OCI-LY7 (cell line): ENCODE results near the gene PARL. TPM values are rescaled to one million over a fixed set of nuclear protein-coding genes. Genes with fewer than 3 reads are reported as not detected.

Experiments
- BruUV-seq: library from RNA; stranded (reverse); fragments of 400-500 nt; replicated peaks from 2 replicates; lab custom pipeline; 2021; lab: Mats Ljungman, UMichigan
- CTCF ChIA-PET: fragments of 300-600 bp; sonication (Branson Sonifier 250); formaldehyde crosslinking; loops from one replicate; lab custom pipeline; 2022; ENCODE audit warnings: antibody characterized with exemption; ENCODE audit not compliant: unreplicated experiment; lab: Charles Lee
- POLR2A ChIA-PET: fragments of 300-600 bp; sonication (Branson Sonifier 250); formaldehyde crosslinking; loops from one replicate; lab custom pipeline; 2022; ENCODE audit warnings: antibody characterized with exemption; lab: Charles Lee
- DNase-seq: peaks from one replicate; pipeline ENCODE4 v3.0.0-alpha.2; 2015; ENCODE audit warnings: low spot score
- H2AFZ ChIP-seq: fragments of 200-600 bp; sonication (generic), shearing (Covaris generic); 2 replicates; pipeline ENCODE4 v1.6.1; 2014; ENCODE audit warnings: mild to moderate bottlenecking, antibody characterized with exemption, low read length, moderate library complexity
- H3K27ac ChIP-seq: fragments of 200-600 bp; sonication (generic); 2 replicates; pipeline ENCODE4 v1.5.1; 2014; ENCODE audit warnings: mixed run types, low read depth, mild to moderate bottlenecking, moderate library complexity, low read length, inconsistent platforms; ENCODE audit not compliant: poor library complexity, severe bottlenecking
- H3K36me3 ChIP-seq: fragments of 200-600 bp; sonication (generic); 2 replicates; pipeline ENCODE4 v1.6.1; 2014; ENCODE audit warnings: mild to moderate bottlenecking, antibody characterized with exemption, low read length, moderate library complexity, mixed read lengths; ENCODE audit not compliant: insufficient read depth
- H3K4me1 ChIP-seq: fragments of 200-600 bp; sonication (generic); 2 replicates; pipeline ENCODE4 v1.5.1; 2014; ENCODE audit warnings: mild to moderate bottlenecking, low read length; ENCODE audit not compliant: insufficient read depth, poor library complexity, severe bottlenecking
- H3K4me2 ChIP-seq: fragments of 200-600 bp; sonication (generic); 2 replicates; pipeline ENCODE4 v1.6.1; 2014; ENCODE audit warnings: mild to moderate bottlenecking, low read length
- H3K4me3 ChIP-seq: fragments of 200-600 bp; sonication (generic); 2 replicates; pipeline ENCODE4 v1.5.1; 2014; ENCODE audit warnings: mild to moderate bottlenecking, low read depth, low read length; ENCODE audit not compliant: poor library complexity, severe bottlenecking
- H3K79me2 ChIP-seq: fragments of 200-600 bp; sonication (generic); 2 replicates; pipeline ENCODE4 v1.6.1; 2016; ENCODE audit warnings: low read depth, mild to moderate bottlenecking, low read length, moderate library complexity, mixed read lengths; ENCODE audit not compliant: insufficient read depth
- H3K9me2 ChIP-seq: fragments of 200-600 bp; sonication (generic); 2 replicates; pipeline ENCODE4 v1.6.1; 2016; ENCODE audit warnings: mild to moderate bottlenecking, low read length, mixed read lengths; ENCODE audit not compliant: insufficient read depth
- H3K9me3 ChIP-seq: fragments of 200-600 bp; sonication (generic); 2 replicates; pipeline ENCODE4 v1.6.1; 2014; ENCODE audit warnings: mild to moderate bottlenecking, mixed run types, low read length, mixed read lengths
- H4K20me1 ChIP-seq: fragments of 200-600 bp; sonication (generic); 2 replicates; pipeline ENCODE4 v1.6.1; 2014; ENCODE audit warnings: mild to moderate bottlenecking, antibody characterized with exemption, low read length, moderate library complexity, mixed read lengths; ENCODE audit not compliant: insufficient read depth
- CTCF ChIP-seq: fragments of 200-600 bp; sonication (generic); conservative IDR thresholded peaks from 2 replicates; pipeline ENCODE4 v1.5.1; 2014; ENCODE audit warnings: mild to moderate bottlenecking, antibody characterized with exemption, low read length, moderate library complexity, mixed read lengths
- EZH2phosphoT487 ChIP-seq: fragments of 200-600 bp; sonication (generic); IDR thresholded peaks from 2 replicates; pipeline ENCODE4 v1.6.1; 2018; ENCODE audit warnings: low read depth, borderline replicate concordance, mild to moderate bottlenecking, mixed run types, antibody characterized with exemption, low read length, moderate library complexity, mixed read lengths
- intact Hi-C: fragments of 100-400 bp; cut with micrococcal nuclease; formaldehyde crosslinking; loops from one replicate; pipeline ENCODE4 v1.10.0; 2022; ENCODE audit not compliant: unreplicated experiment
- total RNA-seq, 2 experiments: library from RNA; depleted of rRNA in 1 of 2; stranded (reverse); fragments of >200 nt in 1 of 2; shearing (Covaris generic) in 1 of 2; gene quantifications; 2 replicates each; pipeline ENCODE4 v1.2.3, GENCODE V29; 2014 to 2022

The PARL gene
- total RNA-seq, 2 experiments from 2014 or later, result 43.5 to 69.3 TPM

GRCh38 chr3:183823963-183824362 is 60.7 kb downstream of the PARL start:
- peak overlapping the region; percentile 56; the same call in 1 of the 2 replicates for H3K4me2 ChIP-seq
- no peaks in the 10 kb centered on the region for H3K9me2 ChIP-seq
- no peak overlapping the region for H3K4me3 ChIP-seq
- no peak for TF ChIP-seq EZH2phosphoT487
- 0 out of 2 replicates have a peak, but pooled peaks have one; percentile 45 for TF ChIP-seq CTCF
- intact Hi-C loops, result no loop called here
- POLR2A ChIA-PET, result no interaction called here
- BruUV-seq, result no TSS peak
- H2AFZ ChIP-seq, result no peak overlapping the region
- H3K27ac ChIP-seq, result no peak overlapping the region
- peaks cover 14% of the 10 kb centered on the region for H3K4me1 ChIP-seq
- no peaks in the 10 kb centered on the region for H3K79me2 ChIP-seq
- no peak for DNase-seq
- no peaks in the 10 kb centered on the region for H4K20me1 ChIP-seq
- H3K9me3 ChIP-seq, result no peaks in the 10 kb centered on the region
- no peaks in the 10 kb centered on the region for H3K36me3 ChIP-seq
- CTCF ChIA-PET, result no interaction called here

- no peaks in the 10 kb centered on the region for H3K36me3 ChIP-seq
- intact Hi-C loops, result no loop called here
- no peak overlapping the region for H2AFZ ChIP-seq
- no peak overlapping the region for H3K4me2 ChIP-seq
- TF ChIP-seq EZH2phosphoT487 (no peak), CTCF (no peak)
- no peaks in the 10 kb centered on the region for H4K20me1 ChIP-seq
- BruUV-seq, result no TSS peak
- H3K27ac ChIP-seq, result no peak overlapping the region
- H3K79me2 ChIP-seq, result no peaks in the 10 kb centered on the region
- H3K9me3 ChIP-seq, result no peaks in the 10 kb centered on the region
- no peak overlapping the region for H3K4me3 ChIP-seq
- no peaks in the 10 kb centered on the region for H3K9me2 ChIP-seq
- ChIA-PET CTCF (interaction anchor here (0.9 kb wide), 1 partner anchor 62 kb away, joined by 3 read pairs; the partner anchor contains the start of gene PARL), POLR2A (interaction anchor here (0.5 to 1.6 kb wide), 5 partner anchors 9 to 392 kb away, joined by 3 to 9 read pairs (median 3); no protein-coding TSS in a partner anchor)
- peaks cover 14% of the 10 kb centered on the region for H3K4me1 ChIP-seq
- DNase-seq, result no peak
Measured at GRCh38 chr3:183822631-183823030, 62.0 kb downstream of the PARL start.

GRCh38 chr3:183819831-183820230 is 64.8 kb downstream of the PARL start:
- no peaks in the 10 kb centered on the region for H3K79me2 ChIP-seq
- ChIA-PET CTCF (no interaction called here), POLR2A (no interaction called here)

More at GRCh38 chr3:183819831-183820230, 64.8 kb downstream of the PARL start:
- intact Hi-C loops, result loop anchor here (5.0 kb wide), 1 partner anchor 353 kb away; no protein-coding TSS in a partner anchor
- no peaks in the 10 kb centered on the region for H4K20me1 ChIP-seq
- H3K4me3 ChIP-seq, result no peak overlapping the region
- H3K9me2 ChIP-seq, result no peaks in the 10 kb centered on the region
- no peak for DNase-seq
- H3K4me2 ChIP-seq, result no peak overlapping the region
- no peaks in the 10 kb centered on the region for H3K36me3 ChIP-seq
- no peak overlapping the region for H2AFZ ChIP-seq
- no TSS peak for BruUV-seq
- H3K9me3 ChIP-seq, result no peaks in the 10 kb centered on the region
- no peak overlapping the region for H3K27ac ChIP-seq
- peaks cover 26% of the 10 kb centered on the region for H3K4me1 ChIP-seq
- no peak for TF ChIP-seq EZH2phosphoT487
- TF ChIP-seq CTCF, result no peak
